AG09309 (cell line): Measurements from ENCODE around the gene DOC2A.

Experiments
- DNase-seq: peaks from one replicate; pipeline ENCODE4 v3.0.0-alpha.2; 2010; ENCODE audit warnings: low read depth
- H3K4me3 ChIP-seq: 2 replicates; pipeline ENCODE4 v1.5.1; 2011; ENCODE audit warnings: mild to moderate bottlenecking, low read depth, low read length, moderate library complexity; ENCODE audit not compliant: control insufficient read depth
- CTCF ChIP-seq: IDR thresholded peaks from 2 replicates; pipeline ENCODE4 v1.5.1; 2011; ENCODE audit warnings: mild to moderate bottlenecking, low read depth, low read length, inconsistent platforms; ENCODE audit not compliant: insufficient read depth, control insufficient read depth; ENCODE audit errors: missing control alignments

The DOC2A gene

GRCh38 chr16:30010844-30011713 lies at the start of gene DOC2A:
Gene DOC2A (minus strand): TSS chr16:30011027. CDS start chr16:30010222, 805 bp downstream.
- TF ChIP-seq CTCF = no peak
- peak within 1 kb of the TSS; percentile 38 for H3K4me3 ChIP-seq
- DNase-seq = no peak

GRCh38 chr16:30060346-30060745 lies 49.5 kb upstream of the DOC2A start:
- no peak for TF ChIP-seq CTCF
- no peak for DNase-seq
- no peak overlapping the region for H3K4me3 ChIP-seq

- no peak for DNase-seq
- TF ChIP-seq CTCF = peak; percentile 56
- no peak overlapping the region for H3K4me3 ChIP-seq
Measured at GRCh38 chr16:30054959-30055553, 44.2 kb upstream of the DOC2A start.

- no peak for TF ChIP-seq CTCF
- DNase-seq = no peak
- no peak overlapping the region for H3K4me3 ChIP-seq
Measured at GRCh38 chr16:30054451-30054850, 43.6 kb upstream of the DOC2A start.

- no peak for TF ChIP-seq CTCF
- no peak for DNase-seq
- peak overlapping the region; percentile 89 for H3K4me3 ChIP-seq
Measured at GRCh38 chr16:30053376-30054015, 42.7 kb upstream of the DOC2A start.

- TF ChIP-seq CTCF = no peak
- H3K4me3 ChIP-seq = peak overlapping the region; percentile 89
- DNase-seq = no peak
Measured at GRCh38 chr16:30052671-30053372, 42.0 kb upstream of the DOC2A start.
